MCF 10A (cell line): ENCODE results near the gene GIPC1. TPM values are rescaled to one million over a fixed set of nuclear protein-coding genes. Genes with fewer than 3 reads are reported as not detected.
A peak's percentile ranks its signal among the peaks of the same experiment; 100 is the strongest.

ENCODE experiments used
- Bru-seq: library from RNA; stranded (reverse); fragments of 400-500 nt; gene quantifications from one replicate; lab custom pipeline; 2021; lab: Mats Ljungman, UMichigan
- BruChase-seq, 2 experiments: library from RNA; stranded (reverse); fragments of 400-500 nt; gene quantifications; one replicate each; lab custom pipeline; 2021; lab: Mats Ljungman, UMichigan
- BruUV-seq: library from RNA; stranded (reverse); fragments of 400-500 nt; replicated peaks from 2 replicates; lab custom pipeline; 2021; lab: Mats Ljungman, UMichigan
- CTCF ChIA-PET: fragments of 300-600 bp; sonication (Branson Sonifier 250); formaldehyde crosslinking; extraction: SDS; loops from one replicate; lab custom pipeline; 2021; ENCODE audit warnings: antibody characterized with exemption, inconsistent platforms; lab: Yijun Ruan, JAX
- POLR2A ChIA-PET: fragments of 300-600, 350-650 bp; sonication (Branson Sonifier 250); formaldehyde crosslinking; extraction: SDS; loops from one replicate; lab custom pipeline; 2020; ENCODE audit warnings: antibody characterized with exemption, inconsistent platforms; lab: Yijun Ruan, JAX
- DNase-seq: peaks from one replicate; pipeline ENCODE4 v3.0.0-alpha.2; 2018; ENCODE audit not compliant: unreplicated experiment
- H3K27ac Mint-ChIP-seq: one replicate; pipeline ENCODE4 v1.8.0; 2022; ENCODE audit warnings: mild to moderate bottlenecking, low read depth, mixed read lengths; ENCODE audit not compliant: unreplicated experiment
- H3K27me3 Mint-ChIP-seq: one replicate; pipeline ENCODE4 v1.8.0; 2022; ENCODE audit warnings: mixed read lengths; ENCODE audit not compliant: insufficient read depth, unreplicated experiment
- H3K36me3 Mint-ChIP-seq: one replicate; pipeline ENCODE4 v1.8.0; 2022; ENCODE audit warnings: mild to moderate bottlenecking, moderate library complexity, mixed read lengths; ENCODE audit not compliant: insufficient read depth, unreplicated experiment
- H3K4me1 Mint-ChIP-seq: one replicate; pipeline ENCODE4 v1.8.0; 2022; ENCODE audit warnings: mixed read lengths; ENCODE audit not compliant: insufficient read depth, unreplicated experiment
- H3K4me3 Mint-ChIP-seq: one replicate; pipeline ENCODE4 v1.8.0; 2022; ENCODE audit warnings: mild to moderate bottlenecking, moderate library complexity, mixed read lengths; ENCODE audit not compliant: unreplicated experiment
- H3K9me3 Mint-ChIP-seq: one replicate; pipeline ENCODE4 v1.8.0; 2022; ENCODE audit warnings: mixed read lengths; ENCODE audit not compliant: unreplicated experiment
- intact Hi-C: fragments of 100-400 bp; cut with micrococcal nuclease; formaldehyde crosslinking; loops from 2 replicates; pipeline ENCODE4 v1.14.1; 2022
- long read RNA-seq: library from polyadenylated mRNA; stranded (forward); transcript quantifications from one replicate; pipeline ENCODE4 v2.0.0, GENCODE V29; 2022
- total RNA-seq: library from RNA; stranded (reverse); gene quantifications from 2 replicates; pipeline ENCODE4 v1.2.3, GENCODE V29; 2022
- TF ChIP-seq, protein P1 (sequence below): fragments of 200-600 bp; IDR thresholded peaks from one replicate; pipeline ENCODE4 v1.8.0; 2022; ENCODE audit warnings: antibody characterized with exemption, mild to moderate bottlenecking; ENCODE audit not compliant: unreplicated experiment

GIPC1 gene, protein sequence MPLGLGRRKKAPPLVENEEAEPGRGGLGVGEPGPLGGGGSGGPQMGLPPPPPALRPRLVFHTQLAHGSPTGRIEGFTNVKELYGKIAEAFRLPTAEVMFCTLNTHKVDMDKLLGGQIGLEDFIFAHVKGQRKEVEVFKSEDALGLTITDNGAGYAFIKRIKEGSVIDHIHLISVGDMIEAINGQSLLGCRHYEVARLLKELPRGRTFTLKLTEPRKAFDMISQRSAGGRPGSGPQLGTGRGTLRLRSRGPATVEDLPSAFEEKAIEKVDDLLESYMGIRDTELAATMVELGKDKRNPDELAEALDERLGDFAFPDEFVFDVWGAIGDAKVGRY
- total RNA-seq (107 and 108 TPM in 2 replicates), Bru-seq, nascent RNA (percentile 63 among the genes with signal in this experiment), BruChase-seq, experiment 1, labeled RNA remaining after a 6-hour chase (percentile 68 among the genes with signal in this experiment), BruChase-seq, experiment 2, labeled RNA remaining after a 2-hour chase (percentile 68 among the genes with signal in this experiment)
- long read RNA-seq, transcript GIPC1-205 (8 exons, 1,386 nt): minor isoform, 76 of 343 reads
- long read RNA-seq, transcript GIPC1-203 (9 exons, 1,926 nt): major isoform, 189 of 343 reads
- long read RNA-seq, partial matches to known transcripts: 28 of 343 reads
- long read RNA-seq, other reads (novel, unspliced or antisense): 44 of 343 reads

DNA sequence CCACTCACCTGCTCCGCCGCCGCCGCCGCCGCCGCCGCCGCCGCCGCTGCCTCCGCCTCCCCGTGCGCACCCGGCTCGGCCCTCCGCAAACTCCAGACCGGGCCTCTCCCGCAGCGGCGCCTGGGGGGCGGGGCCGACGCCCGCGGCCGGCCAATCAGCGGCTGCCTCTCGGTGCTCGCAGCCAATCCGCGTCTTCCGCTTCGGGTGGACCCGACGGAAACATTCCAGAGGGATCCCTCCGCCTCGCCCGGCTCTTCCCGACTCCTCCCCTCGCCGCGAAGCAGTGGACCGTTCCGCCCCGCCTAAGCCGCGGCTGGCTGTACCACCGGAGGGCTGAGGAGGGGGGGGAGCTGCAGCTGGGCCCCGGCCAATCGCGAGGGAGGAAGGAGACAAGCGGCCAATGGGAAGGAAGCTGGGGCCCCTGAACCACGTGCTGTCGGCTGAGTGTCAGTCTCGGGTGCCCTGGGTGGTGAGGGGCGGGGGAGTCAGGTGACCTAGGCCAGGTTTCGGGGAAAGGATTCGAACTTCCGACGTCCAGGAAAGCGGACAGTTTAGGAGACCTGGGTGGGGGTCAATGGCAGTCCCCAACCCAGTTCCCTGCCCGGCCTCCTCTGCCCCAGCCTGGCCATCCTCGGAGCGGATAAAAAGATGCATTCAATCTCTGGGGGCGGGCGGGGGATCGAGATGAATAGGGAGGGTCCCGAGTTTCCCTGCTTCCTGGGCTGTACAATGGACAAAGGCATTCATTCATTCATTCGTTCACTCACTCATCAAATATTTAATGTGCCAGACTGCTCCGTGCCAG, at the start of gene GIPC1:
Gene GIPC1, minus strand, starts transcription at position 99 of the 805 bp plus-strand sequence. CDS start 13,151 bp downstream, outside the sequence.
- no peaks in the 10 kb centered on the region for H3K27me3 Mint-ChIP-seq
- CTCF ChIA-PET: interaction anchor here (0.7 to 6.6 kb wide), 5 partner anchors 10 to 28 kb away, joined by 3 to 50 read pairs (median 3); no protein-coding TSS in a partner anchor
- no peaks in the 10 kb centered on the region for H3K9me3 Mint-ChIP-seq
- H3K36me3 Mint-ChIP-seq: peaks cover 20% of the 10 kb centered on the region
- DNase-seq: peak; percentile 99
- no TSS peak for BruUV-seq
- H3K27ac Mint-ChIP-seq: peak within 1 kb of the TSS; percentile 83
- POLR2A ChIA-PET: interaction anchor here (0.6 to 6.8 kb wide), 13 partner anchors 15 to 359 kb away, joined by 3 to 203 read pairs (median 4); partner anchors contain the start of genes ASF1B, DDX39A and DNAJB1
- TF ChIP-seq, protein P1, sequence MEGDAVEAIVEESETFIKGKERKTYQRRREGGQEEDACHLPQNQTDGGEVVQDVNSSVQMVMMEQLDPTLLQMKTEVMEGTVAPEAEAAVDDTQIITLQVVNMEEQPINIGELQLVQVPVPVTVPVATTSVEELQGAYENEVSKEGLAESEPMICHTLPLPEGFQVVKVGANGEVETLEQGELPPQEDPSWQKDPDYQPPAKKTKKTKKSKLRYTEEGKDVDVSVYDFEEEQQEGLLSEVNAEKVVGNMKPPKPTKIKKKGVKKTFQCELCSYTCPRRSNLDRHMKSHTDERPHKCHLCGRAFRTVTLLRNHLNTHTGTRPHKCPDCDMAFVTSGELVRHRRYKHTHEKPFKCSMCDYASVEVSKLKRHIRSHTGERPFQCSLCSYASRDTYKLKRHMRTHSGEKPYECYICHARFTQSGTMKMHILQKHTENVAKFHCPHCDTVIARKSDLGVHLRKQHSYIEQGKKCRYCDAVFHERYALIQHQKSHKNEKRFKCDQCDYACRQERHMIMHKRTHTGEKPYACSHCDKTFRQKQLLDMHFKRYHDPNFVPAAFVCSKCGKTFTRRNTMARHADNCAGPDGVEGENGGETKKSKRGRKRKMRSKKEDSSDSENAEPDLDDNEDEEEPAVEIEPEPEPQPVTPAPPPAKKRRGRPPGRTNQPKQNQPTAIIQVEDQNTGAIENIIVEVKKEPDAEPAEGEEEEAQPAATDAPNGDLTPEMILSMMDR: no peak
- H3K4me3 Mint-ChIP-seq: peak within 1 kb of the TSS; percentile 76
- intact Hi-C loops: no loop called here
- H3K4me1 Mint-ChIP-seq: peaks cover 38% of the 10 kb centered on the region

DNA sequence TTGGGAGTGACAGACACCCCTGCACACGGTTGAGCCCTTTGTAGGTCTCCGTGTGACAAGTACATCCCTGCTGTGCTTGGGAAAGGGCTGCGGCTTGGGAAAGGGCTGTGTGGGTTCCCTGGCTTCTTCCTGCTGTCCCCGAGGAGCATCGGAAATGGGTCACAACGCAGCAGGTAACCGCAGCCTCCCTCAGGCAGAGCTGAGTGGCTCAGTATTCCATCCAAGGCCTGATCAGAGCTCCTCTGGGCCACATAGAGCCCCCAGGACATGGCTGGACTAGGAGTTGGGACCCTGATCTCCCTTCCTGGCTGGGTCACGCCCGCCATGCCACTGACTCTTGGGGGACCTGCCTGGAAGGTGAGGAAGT, 49.8 kb upstream of the GIPC1 start:
- TF ChIP-seq, protein P1: no peak
- peaks cover 23% of the 10 kb centered on the region for H3K4me1 Mint-ChIP-seq
- H3K9me3 Mint-ChIP-seq: no peaks in the 10 kb centered on the region
- BruUV-seq: no TSS peak
- H3K36me3 Mint-ChIP-seq: peaks cover 33% of the 10 kb centered on the region
- DNase-seq: no peak
- POLR2A ChIA-PET: interaction anchor here (0.6 to 2.0 kb wide), 7 partner anchors 8 to 48 kb away, joined by 3 to 11 read pairs (median 8); no protein-coding TSS in a partner anchor
- peak overlapping the region; percentile 59 for H3K4me3 Mint-ChIP-seq
- H3K27ac Mint-ChIP-seq: peak overlapping the region; percentile 7
- CTCF ChIA-PET: interaction anchor here (0.6 to 0.7 kb wide), 2 partner anchors 309 to 342 kb away, joined by 3 read pairs; no protein-coding TSS in a partner anchor
- no peaks in the 10 kb centered on the region for H3K27me3 Mint-ChIP-seq
- intact Hi-C loops: no loop called here

DNA sequence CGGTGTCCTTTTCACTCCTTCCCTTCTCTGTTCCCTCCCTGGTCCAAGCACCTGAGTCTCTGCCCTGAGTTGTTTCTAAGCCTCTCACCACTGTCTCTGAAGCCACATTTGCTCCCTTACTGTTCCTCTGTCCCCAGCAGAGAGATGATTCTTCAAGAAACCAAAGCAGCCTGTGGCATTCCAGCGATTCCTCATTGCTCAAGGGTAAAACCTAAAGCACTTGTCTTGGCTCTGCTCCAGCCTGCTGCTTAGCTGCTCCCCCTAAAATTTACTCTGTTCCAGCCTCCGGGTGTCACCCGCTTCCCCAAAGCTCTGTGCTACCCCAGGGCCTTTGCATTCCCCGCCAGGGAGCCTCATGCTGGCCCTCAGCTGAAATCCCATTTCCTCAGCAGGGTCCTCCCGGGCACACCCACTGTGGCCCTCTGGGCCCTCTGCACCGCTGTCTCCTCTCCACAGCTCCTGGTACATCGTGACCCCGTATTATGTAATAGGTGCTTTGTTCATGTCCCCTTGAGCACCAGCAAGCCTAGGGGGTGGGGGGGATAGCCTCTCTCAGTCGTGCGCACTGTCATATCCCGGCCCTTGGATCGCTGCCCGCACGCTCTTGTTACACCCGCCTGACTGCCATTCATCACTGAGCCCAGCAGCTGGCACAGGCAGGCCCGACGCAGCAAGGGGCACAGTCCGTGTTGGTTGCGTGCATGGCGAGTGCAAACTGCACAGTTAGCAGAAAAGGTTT, 49.2 kb upstream of the GIPC1 start:
- ChIA-PET POLR2A (interaction anchor here (0.6 to 2.5 kb wide), 10 partner anchors 9 to 50 kb away, joined by 3 to 11 read pairs (median 6); partner anchors contain the start of gene DNAJB1), CTCF (interaction anchor here (0.6 to 1.0 kb wide), 4 partner anchors 11 to 342 kb away, joined by 3 to 4 read pairs (median 3); no protein-coding TSS in a partner anchor)
- Mint-ChIP-seq H3K36me3 (peaks cover 30% of the 10 kb centered on the region), H3K27ac (peak overlapping the region; percentile 7), H3K9me3 (no peaks in the 10 kb centered on the region), H3K4me3 (peak overlapping the region; percentile 59), H3K4me1 (peaks cover 17% of the 10 kb centered on the region), H3K27me3 (no peaks in the 10 kb centered on the region)
- no TSS peak for BruUV-seq
- TF ChIP-seq, protein P1: no peak
- DNase-seq: peak; percentile 93
- intact Hi-C loops: no loop called here
